ENCODE data around the gene BRMS1L. TPM values are rescaled to one million over a fixed set of nuclear protein-coding genes. Genes with fewer than 3 reads are reported as not detected.

The BRMS1L gene
- total and polyA plus RNA-seq, 9 of the 15 experiments (the other 6 are each of a cell fraction or from before 2014, with no cell fraction given), result 1.2 to 4.7 (median 3.3) TPM

- TF ChIP-seq, protein P1, sequence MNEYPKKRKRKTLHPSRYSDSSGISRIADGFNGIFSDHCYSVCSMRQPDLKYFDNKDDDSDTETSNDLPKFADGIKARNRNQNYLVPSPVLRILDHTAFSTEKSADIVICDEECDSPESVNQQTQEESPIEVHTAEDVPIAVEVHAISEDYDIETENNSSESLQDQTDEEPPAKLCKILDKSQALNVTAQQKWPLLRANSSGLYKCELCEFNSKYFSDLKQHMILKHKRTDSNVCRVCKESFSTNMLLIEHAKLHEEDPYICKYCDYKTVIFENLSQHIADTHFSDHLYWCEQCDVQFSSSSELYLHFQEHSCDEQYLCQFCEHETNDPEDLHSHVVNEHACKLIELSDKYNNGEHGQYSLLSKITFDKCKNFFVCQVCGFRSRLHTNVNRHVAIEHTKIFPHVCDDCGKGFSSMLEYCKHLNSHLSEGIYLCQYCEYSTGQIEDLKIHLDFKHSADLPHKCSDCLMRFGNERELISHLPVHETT (CRISPR knock-in tag; conservative IDR thresholded peaks at IDR 0.05 in 1 of 2, IDR thresholded peaks at IDR 0.05 in 1 of 2), result no peak
- TF ChIP-seq, protein P2, sequence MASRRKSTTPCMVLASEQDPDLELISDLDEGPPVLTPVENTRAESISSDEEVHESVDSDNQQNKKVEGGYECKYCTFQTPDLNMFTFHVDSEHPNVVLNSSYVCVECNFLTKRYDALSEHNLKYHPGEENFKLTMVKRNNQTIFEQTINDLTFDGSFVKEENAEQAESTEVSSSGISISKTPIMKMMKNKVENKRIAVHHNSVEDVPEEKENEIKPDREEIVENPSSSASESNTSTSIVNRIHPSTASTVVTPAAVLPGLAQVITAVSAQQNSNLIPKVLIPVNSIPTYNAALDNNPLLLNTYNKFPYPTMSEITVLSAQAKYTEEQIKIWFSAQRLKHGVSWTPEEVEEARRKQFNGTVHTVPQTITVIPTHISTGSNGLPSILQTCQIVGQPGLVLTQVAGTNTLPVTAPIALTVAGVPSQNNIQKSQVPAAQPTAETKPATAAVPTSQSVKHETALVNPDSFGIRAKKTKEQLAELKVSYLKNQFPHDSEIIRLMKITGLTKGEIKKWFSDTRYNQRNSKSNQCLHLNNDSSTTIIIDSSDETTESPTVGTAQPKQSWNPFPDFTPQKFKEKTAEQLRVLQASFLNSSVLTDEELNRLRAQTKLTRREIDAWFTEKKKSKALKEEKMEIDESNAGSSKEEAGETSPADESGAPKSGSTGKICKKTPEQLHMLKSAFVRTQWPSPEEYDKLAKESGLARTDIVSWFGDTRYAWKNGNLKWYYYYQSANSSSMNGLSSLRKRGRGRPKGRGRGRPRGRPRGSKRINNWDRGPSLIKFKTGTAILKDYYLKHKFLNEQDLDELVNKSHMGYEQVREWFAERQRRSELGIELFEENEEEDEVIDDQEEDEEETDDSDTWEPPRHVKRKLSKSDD (conservative IDR thresholded peaks at IDR 0.05; ENCODE audit: low read length), result no peak
- TF ChIP-seq POLR3A (IDR thresholded peaks at IDR 0.05; ENCODE audit: borderline replicate concordance, extremely low read depth, insufficient read depth, insufficient read length) (no peak), SMAD1 (IDR thresholded peaks at IDR 0.05; ENCODE audit: low read depth, low read length, partially characterized antibody) (no peak), SOX6 (IDR thresholded peaks at IDR 0.05) (no peak), KDM4B (IDR thresholded peaks at IDR 0.05; ENCODE audit: borderline replicate concordance in 2 of 2, low read depth in 1 of 2) (no peak), HNRNPLL (IDR thresholded peaks at IDR 0.05; ENCODE audit: low read depth, low read length, poor library complexity, severe bottlenecking) (peak; percentile 17), ZBTB1 (CRISPR knock-in tag; IDR thresholded peaks at IDR 0.05; ENCODE audit: borderline replicate concordance, low read depth) (no peak), MITF (IDR thresholded peaks at IDR 0.05) (no peak), ZNF408 (CRISPR knock-in tag; IDR thresholded peaks at IDR 0.05; ENCODE audit: low read depth) (no peak), HCFC1 (IDR thresholded peaks at IDR 0.05; ENCODE audit: low read depth, low read length) (peak; percentile 93), ZFPM2 (CRISPR knock-in tag; IDR thresholded peaks at IDR 0.05) (no peak), KLF13 (tag; IDR thresholded peaks at IDR 0.05; ENCODE audit: borderline replicate concordance, low read depth) (no peak), NFIX (CRISPR knock-in tag; IDR thresholded peaks at IDR 0.05; ENCODE audit: low read depth) (no peak), NCOA4 (IDR thresholded peaks at IDR 0.05; ENCODE audit: partially characterized antibody) (no peak)
- TF ChIP-seq, protein P3, sequence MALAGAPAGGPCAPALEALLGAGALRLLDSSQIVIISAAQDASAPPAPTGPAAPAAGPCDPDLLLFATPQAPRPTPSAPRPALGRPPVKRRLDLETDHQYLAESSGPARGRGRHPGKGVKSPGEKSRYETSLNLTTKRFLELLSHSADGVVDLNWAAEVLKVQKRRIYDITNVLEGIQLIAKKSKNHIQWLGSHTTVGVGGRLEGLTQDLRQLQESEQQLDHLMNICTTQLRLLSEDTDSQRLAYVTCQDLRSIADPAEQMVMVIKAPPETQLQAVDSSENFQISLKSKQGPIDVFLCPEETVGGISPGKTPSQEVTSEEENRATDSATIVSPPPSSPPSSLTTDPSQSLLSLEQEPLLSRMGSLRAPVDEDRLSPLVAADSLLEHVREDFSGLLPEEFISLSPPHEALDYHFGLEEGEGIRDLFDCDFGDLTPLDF (CRISPR knock-in tag; IDR thresholded peaks at IDR 0.05), result no peak
These were observed at the start of gene BRMS1L (continued) for GRCh38 chr14:35826218-35826951.

Measured in K562 (cell line).